ENCODE measurements around the gene TMPRSS11B.
"Not testable (repeated sequence)": the region's sequence is repeated elsewhere in the genome, so short reads cannot be mapped to it uniquely, and the experiment has no call there.

The TMPRSS11B gene

GRCh38 chr4:68249434-68249833 lies 3.9 kb upstream of the TMPRSS11B start:
- no peak overlapping the region for H3K4me3 ChIP-seq (ENCODE audit: low read depth, low read length)
- no peak for DNase-seq (ENCODE audit: low read depth)

GRCh38 chr4:68240620-68241019 lies 4.9 kb downstream of the TMPRSS11B start:
- H3K4me3 ChIP-seq (ENCODE audit: low read depth, low read length) = no peak overlapping the region
- DNase-seq (ENCODE audit: low read depth) = no peak

- no peak for DNase-seq (ENCODE audit: low read depth)
Measured at GRCh38 chr4:68228568-68228967, 16.9 kb downstream of the TMPRSS11B start.

GRCh38 chr4:68218044-68218443 lies 27.4 kb downstream of the TMPRSS11B start:
- no peak for DNase-seq (ENCODE audit: low read depth)
- H3K4me3 ChIP-seq (ENCODE audit: low read depth, low read length) = no peak overlapping the region

More at GRCh38 chr4:68228568-68228967, 16.9 kb downstream of the TMPRSS11B start:
- no peak overlapping the region for H3K4me3 ChIP-seq (ENCODE audit: low read depth, low read length)

- H3K4me3 ChIP-seq (ENCODE audit: low read depth, low read length) = no peak overlapping the region
- DNase-seq (ENCODE audit: low read depth) = no peak
Measured at GRCh38 chr4:68216501-68216900, 29.0 kb downstream of the TMPRSS11B start.

- H3K4me3 ChIP-seq (ENCODE audit: low read depth, low read length) = no peak overlapping the region
- DNase-seq (ENCODE audit: low read depth) = no peak
Measured at GRCh38 chr4:68209003-68209402, 36.5 kb downstream of the TMPRSS11B start.

GRCh38 chr4:68194305-68194704 lies 51.2 kb downstream of the TMPRSS11B start:
- not testable (repeated sequence) for DNase-seq (ENCODE audit: low read depth); H3K4me3 ChIP-seq (ENCODE audit: low read depth, low read length)

- no peak overlapping the region for H3K4me3 ChIP-seq (ENCODE audit: low read depth, low read length)
- no peak for DNase-seq (ENCODE audit: low read depth)
Measured at GRCh38 chr4:68193194-68193593, 52.3 kb downstream of the TMPRSS11B start.

- no peak for DNase-seq (ENCODE audit: low read depth)
- no peak overlapping the region for H3K4me3 ChIP-seq (ENCODE audit: low read depth, low read length)
Measured at GRCh38 chr4:68187145-68187544, 58.3 kb downstream of the TMPRSS11B start.

GRCh38 chr4:68184923-68185322 lies 60.6 kb downstream of the TMPRSS11B start:
- H3K4me3 ChIP-seq (ENCODE audit: low read depth, low read length) = no peak overlapping the region
- no peak for DNase-seq (ENCODE audit: low read depth)

GRCh38 chr4:68183417-68183816 lies 62.1 kb downstream of the TMPRSS11B start:
- H3K4me3 ChIP-seq (ENCODE audit: low read depth, low read length) = no peak overlapping the region
- no peak for DNase-seq (ENCODE audit: low read depth)

GRCh38 chr4:68182382-68182820 lies 63.1 kb downstream of the TMPRSS11B start:
- DNase-seq (ENCODE audit: low read depth) = no peak
- no peak overlapping the region for H3K4me3 ChIP-seq (ENCODE audit: low read depth, low read length)

GRCh38 chr4:68180849-68181526 lies 64.5 kb downstream of the TMPRSS11B start:
- no peak overlapping the region for H3K4me3 ChIP-seq (ENCODE audit: low read depth, low read length)
- peak; percentile 1 for DNase-seq (ENCODE audit: low read depth)

GRCh38 chr4:68176904-68177303 lies 68.6 kb downstream of the TMPRSS11B start:
- no peak for DNase-seq (ENCODE audit: low read depth)
- no peak overlapping the region for H3K4me3 ChIP-seq (ENCODE audit: low read depth, low read length)
